HG03139 (cell line): Measurements from ENCODE around the gene KRT23.
"Not testable (repeated sequence)": the region's sequence is repeated elsewhere in the genome, so short reads cannot be mapped to it uniquely, and the experiment has no call there.

Experiments used
- ATAC-seq: cut with Tn5 transposase; IDR thresholded peaks from one replicate; pipeline ENCODE4 v1.9.1; 2021; ENCODE audit not compliant: unreplicated experiment

Gene KRT23

GRCh38 chr17:40951011-40951622, 13.7 kb upstream of the KRT23 start:
- no peak for ATAC-seq

- ATAC-seq, result no peak
These were observed 12.7 kb upstream of the KRT23 start for GRCh38 chr17:40950176-40950575.

- ATAC-seq, result no peak
These were observed 12.0 kb upstream of the KRT23 start for GRCh38 chr17:40949418-40949817.

GRCh38 chr17:40947929-40948328, 10.5 kb upstream of the KRT23 start:
- ATAC-seq, result no peak

- no peak for ATAC-seq
These were observed 8.0 kb upstream of the KRT23 start for GRCh38 chr17:40945414-40945813.

GRCh38 chr17:40944531-40944930, 7.1 kb upstream of the KRT23 start:
- no peak for ATAC-seq

GRCh38 chr17:40942553-40942952, 5.1 kb upstream of the KRT23 start:
- no peak for ATAC-seq

- ATAC-seq, result no peak
These were observed 2.8 kb upstream of the KRT23 start for GRCh38 chr17:40940266-40940665.

GRCh38 chr17:40938981-40939380, 1.5 kb upstream of the KRT23 start:
- ATAC-seq, result no peak

- ATAC-seq, result no peak
These were observed 470 bp downstream of the KRT23 start for GRCh38 chr17:40936976-40937375.

GRCh38 chr17:40936437-40936971, 942 bp downstream of the KRT23 start:
- ATAC-seq, result no peak

GRCh38 chr17:40935624-40936023, 1.8 kb downstream of the KRT23 start:
- ATAC-seq, result no peak

GRCh38 chr17:40932608-40933007, 4.8 kb downstream of the KRT23 start:
- ATAC-seq, result no peak

- no peak for ATAC-seq
These were observed 6.1 kb downstream of the KRT23 start for GRCh38 chr17:40931311-40931710.

GRCh38 chr17:40926341-40926740, 11.1 kb downstream of the KRT23 start:
- ATAC-seq, result no peak

GRCh38 chr17:40922239-40922638, 15.2 kb downstream of the KRT23 start:
- no peak for ATAC-seq

- no peak for ATAC-seq
These were observed 16.4 kb downstream of the KRT23 start for GRCh38 chr17:40921026-40921425.

GRCh38 chr17:40917116-40917515, 20.3 kb downstream of the KRT23 start:
- ATAC-seq, result not testable (repeated sequence)

- no peak for ATAC-seq
These were observed 21.1 kb downstream of the KRT23 start for GRCh38 chr17:40916366-40916765.

GRCh38 chr17:40915721-40916256, 21.7 kb downstream of the KRT23 start:
- no peak for ATAC-seq

- no peak for ATAC-seq
These were observed 22.2 kb downstream of the KRT23 start for GRCh38 chr17:40915199-40915661.

GRCh38 chr17:40914075-40914855, 23.2 kb downstream of the KRT23 start:
- ATAC-seq, result no peak
